Upper lobe of right lung (tissue), 1 donor: ENCODE results near the gene NXNL1. TPM values are rescaled to one million over a fixed set of nuclear protein-coding genes. Genes with fewer than 3 reads are reported as not detected.

Source experiments
- ATAC-seq: fragments of 200-7000 bp; cut with Tn5 transposase; one replicate; pipeline ENCODE4 v1.9.1; 2020; ENCODE audit warnings: mild to moderate bottlenecking, moderate library complexity
- DNase-seq: peaks from one replicate; pipeline ENCODE4 v3.0.0-alpha.2; 2020
- H3K27ac ChIP-seq: fragments of 200-600 bp; one replicate; pipeline ENCODE4 v1.8.0; 2022
- H3K27me3 ChIP-seq: fragments of 200-600 bp; one replicate; pipeline ENCODE4 v1.8.0; 2022; ENCODE audit warnings: mild to moderate bottlenecking
- H3K36me3 ChIP-seq: fragments of 200-600 bp; one replicate; pipeline ENCODE4 v1.8.0; 2022
- H3K4me1 ChIP-seq: fragments of 200-600 bp; one replicate; pipeline ENCODE4 v1.8.0; 2022
- H3K4me3 ChIP-seq: fragments of 200-600 bp; one replicate; pipeline ENCODE4 v1.8.0; 2022; ENCODE audit warnings: mild to moderate bottlenecking
- H3K9me3 ChIP-seq: fragments of 200-600 bp; one replicate; pipeline ENCODE4 v1.8.0; 2022
- CTCF ChIP-seq: fragments of 200-600 bp; IDR thresholded peaks from one replicate; pipeline ENCODE4 v1.8.0; 2022; ENCODE audit warnings: antibody characterized with exemption
- intact Hi-C: fragments of 100-400 bp; cut with DNase I; formaldehyde crosslinking; loops from one replicate; pipeline ENCODE4 v1.11.0; 2022
- total RNA-seq: library from RNA; stranded (reverse); fragmentation: NEBNext Ultra II Directional; extraction: Animal tissue kit (Norgen Biotek cat#: 25700); gene quantifications from one replicate; pipeline ENCODE4 v1.2.1, GENCODE V29; 2021
- donor health status: DM: no; HTN: yes; CAD: no; lungs with severe emphysema.

NXNL1 gene
- total RNA-seq, 1 donor from 2014 or later, result not detected

GRCh38 chr19:17456127-17456526 lies 4.6 kb downstream of the NXNL1 start:
- intact Hi-C loops, result loop anchor here (10.0 kb wide), 1 partner anchor 61 kb away; the partner anchor contains the start of gene CCDC194
- H3K9me3 ChIP-seq, result no peaks in the 10 kb centered on the region
- TF ChIP-seq CTCF, result no peak
- ATAC-seq, result no peak
- no peak for DNase-seq
- no peak overlapping the region for H3K4me3 ChIP-seq
- no peaks in the 10 kb centered on the region for H3K4me1 ChIP-seq
- peaks cover 62% of the 10 kb centered on the region for H3K27me3 ChIP-seq
- no peaks in the 10 kb centered on the region for H3K36me3 ChIP-seq
- H3K27ac ChIP-seq, result no peak overlapping the region

- intact Hi-C loops, result loop anchor here (10.0 kb wide), 1 partner anchor 61 kb away; the partner anchor contains the start of gene CCDC194
- peak; percentile 24 for ATAC-seq
- no peak overlapping the region for H3K4me3 ChIP-seq
Observed at GRCh38 chr19:17455308-17456123, 5.2 kb downstream of the NXNL1 start.

GRCh38 chr19:17454576-17455071 lies 6.1 kb downstream of the NXNL1 start:
- ATAC-seq, result no peak
- Histone ChIP-seq H3K27me3 (peaks cover 57% of the 10 kb centered on the region), H3K27ac (no peak overlapping the region), H3K4me3 (no peak overlapping the region), H3K4me1 (no peaks in the 10 kb centered on the region), H3K36me3 (no peaks in the 10 kb centered on the region), H3K9me3 (no peaks in the 10 kb centered on the region)
- no peak for DNase-seq
- TF ChIP-seq CTCF, result no peak
- intact Hi-C loops, result loop anchor here (10.0 kb wide), 1 partner anchor 60 kb away; the partner anchor contains the start of gene CCDC194

More at GRCh38 chr19:17455308-17456123, 5.2 kb downstream of the NXNL1 start:
- Histone ChIP-seq H3K27me3 (peaks cover 62% of the 10 kb centered on the region), H3K36me3 (no peaks in the 10 kb centered on the region), H3K9me3 (no peaks in the 10 kb centered on the region), H3K4me1 (no peaks in the 10 kb centered on the region), H3K27ac (no peak overlapping the region)
- DNase-seq, result peak; percentile 70
- TF ChIP-seq CTCF, result no peak

- no peaks in the 10 kb centered on the region for H3K9me3 ChIP-seq
- TF ChIP-seq CTCF, result no peak
- intact Hi-C loops, result loop anchor here (10.0 kb wide), 1 partner anchor 57 kb away; the partner anchor contains the start of gene CCDC194
- no peak overlapping the region for H3K27ac ChIP-seq
- no peaks in the 10 kb centered on the region for H3K36me3 ChIP-seq
- H3K27me3 ChIP-seq, result peaks cover 55% of the 10 kb centered on the region
- H3K4me3 ChIP-seq, result no peak overlapping the region
- no peaks in the 10 kb centered on the region for H3K4me1 ChIP-seq
- ATAC-seq (no peak), DNase-seq (no peak)
Observed at GRCh38 chr19:17451820-17452219, 8.9 kb downstream of the NXNL1 start.

GRCh38 chr19:17450264-17451075 lies 10.3 kb downstream of the NXNL1 start:
- TF ChIP-seq CTCF, result no peak
- intact Hi-C loops, result loop anchor here (10.0 kb wide), 1 partner anchor 56 kb away; the partner anchor contains the start of gene CCDC194
- no peak overlapping the region for H3K27ac ChIP-seq
- H3K9me3 ChIP-seq, result no peaks in the 10 kb centered on the region
- no peaks in the 10 kb centered on the region for H3K36me3 ChIP-seq
- no peaks in the 10 kb centered on the region for H3K4me1 ChIP-seq
- ATAC-seq (no peak), DNase-seq (no peak)
- H3K4me3 ChIP-seq, result no peak overlapping the region
- peaks cover 42% of the 10 kb centered on the region for H3K27me3 ChIP-seq
